ENCODE results near the gene ADCY3.

ADCY3 gene

DNA sequence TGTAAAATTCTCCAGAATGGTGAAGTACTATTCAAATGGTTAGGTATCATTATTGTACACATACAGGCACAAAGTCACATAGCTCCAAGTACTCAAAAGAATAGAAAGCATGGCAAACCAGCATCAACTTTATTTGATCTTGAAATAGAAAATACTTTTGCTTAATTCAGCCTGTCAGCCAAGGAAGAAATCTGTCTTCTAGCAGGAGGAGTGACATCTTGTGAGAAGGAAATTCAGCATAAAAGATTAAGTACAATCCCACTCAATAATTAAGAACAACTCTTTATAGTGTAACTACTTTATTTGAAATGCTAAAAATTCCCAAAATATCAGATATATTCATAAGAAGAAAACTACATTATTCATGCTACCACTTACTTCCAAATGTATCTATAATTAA lies 35.9 kb upstream of the ADCY3 start:
- FAIRE-seq (no peak), DNase-seq (ENCODE audit: insufficient read length, low spot score) (no peak)
- TF ChIP-seq, protein P1, sequence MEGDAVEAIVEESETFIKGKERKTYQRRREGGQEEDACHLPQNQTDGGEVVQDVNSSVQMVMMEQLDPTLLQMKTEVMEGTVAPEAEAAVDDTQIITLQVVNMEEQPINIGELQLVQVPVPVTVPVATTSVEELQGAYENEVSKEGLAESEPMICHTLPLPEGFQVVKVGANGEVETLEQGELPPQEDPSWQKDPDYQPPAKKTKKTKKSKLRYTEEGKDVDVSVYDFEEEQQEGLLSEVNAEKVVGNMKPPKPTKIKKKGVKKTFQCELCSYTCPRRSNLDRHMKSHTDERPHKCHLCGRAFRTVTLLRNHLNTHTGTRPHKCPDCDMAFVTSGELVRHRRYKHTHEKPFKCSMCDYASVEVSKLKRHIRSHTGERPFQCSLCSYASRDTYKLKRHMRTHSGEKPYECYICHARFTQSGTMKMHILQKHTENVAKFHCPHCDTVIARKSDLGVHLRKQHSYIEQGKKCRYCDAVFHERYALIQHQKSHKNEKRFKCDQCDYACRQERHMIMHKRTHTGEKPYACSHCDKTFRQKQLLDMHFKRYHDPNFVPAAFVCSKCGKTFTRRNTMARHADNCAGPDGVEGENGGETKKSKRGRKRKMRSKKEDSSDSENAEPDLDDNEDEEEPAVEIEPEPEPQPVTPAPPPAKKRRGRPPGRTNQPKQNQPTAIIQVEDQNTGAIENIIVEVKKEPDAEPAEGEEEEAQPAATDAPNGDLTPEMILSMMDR (IDR thresholded peaks at IDR 0.05; ENCODE audit: insufficient read depth, missing control alignments), result no peak

DNA sequence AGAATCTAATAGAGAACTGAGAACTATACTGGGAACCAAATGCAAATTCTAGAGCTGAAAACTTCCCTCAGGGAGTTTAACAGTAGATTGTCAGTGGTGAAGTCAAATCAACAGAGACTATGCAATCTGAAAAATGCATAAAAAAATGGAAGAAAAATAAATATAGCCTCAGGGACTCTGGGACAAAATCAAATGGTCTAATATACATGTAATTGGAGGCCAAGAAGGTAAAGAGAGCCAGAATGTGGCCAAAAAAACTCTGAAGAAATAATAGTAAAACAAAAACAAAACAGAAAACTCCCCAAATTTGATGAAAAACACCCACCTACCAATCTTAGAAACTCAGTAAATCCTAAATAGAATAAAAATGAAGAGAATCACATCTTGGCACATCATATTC lies 35.2 kb upstream of the ADCY3 start:
- FAIRE-seq (no peak), DNase-seq (ENCODE audit: insufficient read length, low spot score) (no peak)
- TF ChIP-seq, protein P1 (IDR thresholded peaks at IDR 0.05; ENCODE audit: insufficient read depth, missing control alignments), result no peak

DNA sequence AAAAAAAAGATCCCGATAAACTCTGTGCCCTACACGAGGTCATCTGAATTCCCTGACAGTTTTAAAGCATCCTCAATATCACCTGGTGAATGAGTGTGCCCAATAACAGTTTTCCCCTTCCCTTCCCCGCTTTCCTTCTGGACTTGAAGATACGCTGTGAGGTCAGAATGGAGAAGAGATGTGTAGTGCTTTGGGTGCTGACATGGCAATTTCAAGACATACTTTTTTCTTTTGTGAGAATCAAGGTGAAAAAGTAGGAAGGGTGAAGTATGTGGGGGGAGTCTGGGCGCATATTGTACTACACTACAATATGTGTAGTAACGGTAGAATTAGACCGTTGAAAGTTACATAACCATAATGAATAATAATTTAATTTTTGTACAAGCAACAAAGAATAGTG lies 30.1 kb upstream of the ADCY3 start:
- FAIRE-seq (no peak), DNase-seq (ENCODE audit: insufficient read length, low spot score) (no peak)
- TF ChIP-seq, protein P1 (IDR thresholded peaks at IDR 0.05; ENCODE audit: insufficient read depth, missing control alignments), result no peak

DNA sequence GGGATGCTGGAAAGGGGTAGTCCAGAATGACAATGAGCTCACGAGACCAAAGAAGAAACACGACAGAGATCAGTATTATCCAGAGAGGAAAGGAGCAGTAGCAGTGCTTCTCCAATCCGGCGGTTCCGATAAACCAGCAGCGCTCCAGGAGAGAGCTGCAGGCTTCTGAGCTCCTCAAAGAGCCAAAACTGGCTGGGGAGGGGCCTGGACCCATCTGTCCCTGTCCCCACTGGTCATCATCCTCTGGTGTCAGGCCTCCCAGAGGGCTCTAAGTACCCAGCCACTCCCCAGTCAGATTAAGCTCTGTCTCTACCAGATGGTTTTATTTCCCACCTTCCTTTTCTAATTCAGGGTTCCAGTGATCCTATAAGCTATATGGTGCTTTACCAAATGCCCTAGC lies 28.5 kb upstream of the ADCY3 start:
- DNase-seq (ENCODE audit: insufficient read length, low spot score) (no peak), FAIRE-seq (no peak)
- TF ChIP-seq, protein P1 (IDR thresholded peaks at IDR 0.05; ENCODE audit: insufficient read depth, missing control alignments), result no peak

DNA sequence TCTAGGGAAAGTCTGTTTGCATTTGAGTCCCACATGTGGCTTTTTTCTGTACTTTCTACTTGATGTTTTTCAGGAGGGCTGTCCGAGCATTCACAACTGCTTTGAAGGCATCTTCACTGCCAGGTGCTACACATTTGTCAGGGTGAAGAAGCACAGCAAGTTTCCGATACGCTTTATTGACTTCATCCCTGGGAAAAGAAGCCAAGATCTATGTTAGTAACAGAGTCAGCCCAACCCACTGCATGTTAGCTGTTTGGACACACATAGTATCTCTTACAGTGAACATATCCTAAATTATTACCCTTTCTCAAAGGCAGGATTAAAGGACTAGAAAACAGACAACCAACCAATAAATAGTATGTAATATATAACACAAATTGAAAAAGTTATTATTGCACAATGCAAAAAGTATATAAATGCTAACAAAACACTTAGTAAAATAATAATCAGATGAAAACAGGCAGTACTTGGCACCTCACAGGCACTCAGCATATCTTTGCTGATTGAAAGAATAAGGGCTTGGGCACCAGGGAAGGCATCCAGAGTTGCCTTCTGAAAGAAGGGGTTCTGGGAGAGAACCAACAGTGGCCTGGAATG lies 27.6 kb upstream of the ADCY3 start:
- DNase-seq (ENCODE audit: insufficient read length, low spot score) (no peak), FAIRE-seq (no peak)
- TF ChIP-seq, protein P1 (IDR thresholded peaks at IDR 0.05; ENCODE audit: insufficient read depth, missing control alignments), result no peak

DNA sequence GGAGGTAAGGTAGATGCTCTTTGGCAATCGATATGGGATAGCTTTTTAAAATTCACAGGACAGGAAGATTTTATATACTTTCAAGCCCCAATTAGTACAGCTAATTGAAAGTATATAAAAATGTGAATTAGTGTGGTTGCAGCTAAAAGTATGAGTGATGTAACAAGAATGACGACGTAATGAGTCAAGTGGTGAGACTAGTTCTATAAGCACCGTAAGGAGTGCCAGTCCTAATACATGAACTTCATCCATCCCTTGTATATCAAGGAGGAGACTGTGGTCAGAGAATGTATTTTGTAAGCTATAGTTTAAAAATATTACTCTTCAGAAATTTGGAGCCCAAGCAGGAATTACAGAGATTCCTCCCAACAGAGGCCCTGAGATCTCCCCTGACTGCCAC lies 25.9 kb upstream of the ADCY3 start:
- FAIRE-seq (no peak), DNase-seq (ENCODE audit: insufficient read length, low spot score) (no peak)
- TF ChIP-seq, protein P1 (IDR thresholded peaks at IDR 0.05; ENCODE audit: insufficient read depth, missing control alignments), result no peak

DNA sequence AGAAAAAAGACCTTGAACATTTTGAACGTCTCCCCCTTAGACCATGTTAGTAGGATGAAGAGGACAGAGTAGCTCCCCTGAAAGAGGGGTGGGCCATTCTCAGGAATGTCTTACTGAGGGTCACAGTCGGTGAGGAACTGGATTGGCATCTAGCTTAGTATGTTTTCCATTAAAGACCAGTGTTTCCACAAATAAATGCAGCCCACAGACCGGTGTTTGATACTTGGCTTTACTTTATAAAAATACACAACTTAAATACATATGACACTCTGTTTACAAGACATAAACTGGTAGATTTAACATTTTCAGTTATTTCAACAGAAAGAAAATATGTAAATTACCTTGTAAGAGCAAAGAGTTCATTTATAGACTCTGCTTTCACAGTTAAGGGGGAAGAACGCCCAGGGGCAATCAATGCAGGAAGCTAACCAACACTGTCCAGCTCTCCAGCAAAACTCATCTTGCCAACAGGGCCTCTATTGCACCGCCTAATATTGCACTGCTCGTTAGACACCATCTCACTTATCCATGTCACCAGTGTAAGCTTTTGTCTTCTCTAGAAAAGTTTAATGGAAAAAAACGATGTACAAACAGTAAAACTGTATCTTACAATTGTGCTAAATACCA lies 23.5 kb upstream of the ADCY3 start:
- FAIRE-seq, result no peak

More for the DNA sequence above, 23.5 kb upstream of the ADCY3 start:
- TF ChIP-seq, protein P1 (IDR thresholded peaks at IDR 0.05; ENCODE audit: insufficient read depth, missing control alignments), result no peak
- DNase-seq (ENCODE audit: insufficient read length, low spot score), result no peak

Data from D721Med (cell line).